Measurements from ENCODE around the gene ABLIM2. TPM values are rescaled to one million over a fixed set of nuclear protein-coding genes. Genes with fewer than 3 reads are reported as not detected.

The ABLIM2 gene
- total and polyA plus RNA-seq, 5 donors from 2014 or later: 0.88 to 2.0 (median 1.2) TPM

DNA sequence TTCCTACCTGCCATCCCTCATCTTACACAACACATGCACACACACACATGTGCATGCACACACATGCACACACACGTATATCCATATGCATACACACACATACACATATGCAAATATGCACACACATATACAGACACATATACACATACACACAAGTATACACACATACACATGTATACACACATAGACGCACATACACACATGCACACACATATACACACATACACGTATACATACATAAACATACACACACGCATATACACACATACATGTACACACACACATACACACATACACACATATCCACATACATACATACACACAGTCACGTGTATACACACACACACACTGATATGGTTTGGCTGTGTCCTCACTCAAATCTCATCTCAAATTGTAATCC is 182.0 kb downstream of the ABLIM2 start:
- Histone ChIP-seq H3K4me3 (ENCODE audit: low read depth, low read length) (no peak overlapping the region), H3K4me1 (ENCODE audit: control insufficient read depth, insufficient read depth, low read length, poor library complexity, severe bottlenecking) (peaks cover 8% of the 10 kb centered on the region), H3K27ac (ENCODE audit: insufficient read depth, low read length, poor library complexity, severe bottlenecking) (no peak overlapping the region), H3K27me3 (ENCODE audit: control insufficient read depth, insufficient read depth, low read length) (no peaks in the 10 kb centered on the region), H3K36me3 (ENCODE audit: control insufficient read depth, insufficient read depth, low read length) (no peaks in the 10 kb centered on the region), H3K9me3 (ENCODE audit: control insufficient read depth in 2 of 2, low read length in 2 of 2) (no peaks in the 10 kb centered on the region)
- DNase-seq (no peak), ATAC-seq (ENCODE audit: low read depth in 2 of 2) (no peak)
- Mint-ChIP-seq H3K4me1 (peaks cover 0 to 10% (median 3%) of the 10 kb centered on the region in 4 donors), H3K36me3 (peaks cover 8% of the 10 kb centered on the region), H3K27ac (no peak overlapping the region), H3K9me3 (peaks cover 0 to 1% (median 0%) of the 10 kb centered on the region in 7 donors), H3K4me3 (no peak overlapping the region), H3K27me3 (no peaks in the 10 kb centered on the region)

DNA sequence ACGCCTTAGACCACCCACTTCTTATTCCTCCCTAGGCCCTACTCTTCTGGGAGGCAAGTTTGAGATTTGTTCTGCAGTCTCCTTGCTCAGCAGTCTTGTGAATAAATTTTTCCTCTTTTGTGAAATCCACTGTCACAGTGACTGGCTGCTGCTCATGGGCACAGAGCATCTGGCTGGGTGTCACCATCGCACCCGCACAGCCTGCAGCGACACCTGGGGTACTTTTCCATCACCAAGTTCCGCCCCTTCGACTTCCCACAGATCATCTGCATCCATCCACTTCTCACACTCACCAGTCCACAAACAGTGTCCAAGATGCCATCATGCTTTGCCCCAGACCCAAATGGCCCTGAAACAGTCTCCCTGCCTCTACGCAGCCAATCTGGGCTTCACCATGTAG is 182.6 kb downstream of the ABLIM2 start:
- Mint-ChIP-seq H3K9me3 (peaks cover 0 to 1% (median 0%) of the 10 kb centered on the region in 7 donors), H3K27ac (no peak overlapping the region), H3K36me3 (peaks cover 4% of the 10 kb centered on the region), H3K27me3 (no peaks in the 10 kb centered on the region), H3K4me3 (no peak overlapping the region), H3K4me1 (peaks cover 0 to 17% (median 3%) of the 10 kb centered on the region in 4 donors)
- Histone ChIP-seq H3K36me3 (ENCODE audit: control insufficient read depth, insufficient read depth, low read length) (no peaks in the 10 kb centered on the region), H3K4me3 (ENCODE audit: low read depth, low read length) (no peak overlapping the region), H3K9me3 (ENCODE audit: control insufficient read depth in 2 of 2, low read length in 2 of 2) (no peaks in the 10 kb centered on the region), H3K4me1 (ENCODE audit: control insufficient read depth, insufficient read depth, low read length, poor library complexity, severe bottlenecking) (peaks cover 14% of the 10 kb centered on the region), H3K27ac (ENCODE audit: insufficient read depth, low read length, poor library complexity, severe bottlenecking) (no peak overlapping the region), H3K27me3 (ENCODE audit: control insufficient read depth, insufficient read depth, low read length) (no peaks in the 10 kb centered on the region)
- DNase-seq (no peak), ATAC-seq (ENCODE audit: low read depth in 2 of 2) (no peak)

DNA sequence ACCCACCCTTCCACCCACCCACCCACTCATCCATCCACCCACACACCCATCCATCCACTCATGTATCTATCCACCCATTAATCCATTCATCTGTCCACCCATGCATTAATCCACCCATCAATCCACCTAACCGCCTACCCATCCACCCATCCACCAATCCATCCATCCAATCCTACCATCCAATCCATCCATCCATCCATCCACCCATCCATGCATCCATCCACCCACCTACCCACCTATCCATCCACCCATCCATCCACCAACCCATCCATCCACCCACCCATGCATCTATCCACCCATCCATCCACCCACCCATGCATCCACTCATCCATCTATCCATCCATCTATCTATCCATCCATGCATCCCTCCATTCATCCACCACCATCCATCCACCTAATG is 184.2 kb downstream of the ABLIM2 start:
- no peak overlapping the region for H3K4me3 Mint-ChIP-seq
- Histone ChIP-seq H3K36me3 (ENCODE audit: control insufficient read depth, insufficient read depth, low read length) (no peaks in the 10 kb centered on the region), H3K9me3 (ENCODE audit: control insufficient read depth in 2 of 2, low read length in 2 of 2) (no peaks in the 10 kb centered on the region), H3K4me3 (ENCODE audit: low read depth, low read length) (no peak overlapping the region), H3K4me1 (ENCODE audit: control insufficient read depth, insufficient read depth, low read length, poor library complexity, severe bottlenecking) (peaks cover 30% of the 10 kb centered on the region), H3K27me3 (ENCODE audit: control insufficient read depth, insufficient read depth, low read length) (no peaks in the 10 kb centered on the region), H3K27ac (ENCODE audit: insufficient read depth, low read length, poor library complexity, severe bottlenecking) (no peak overlapping the region)
- peaks cover 0 to 1% (median 0%) of the 10 kb centered on the region in 7 donors for H3K9me3 Mint-ChIP-seq
- no peak for ATAC-seq (ENCODE audit: low read depth in 2 of 2)
- no peak for DNase-seq
- no peak overlapping the region for H3K27ac Mint-ChIP-seq
- peaks cover 6% of the 10 kb centered on the region for H3K36me3 Mint-ChIP-seq
- H3K27me3 Mint-ChIP-seq: no peaks in the 10 kb centered on the region
- H3K4me1 Mint-ChIP-seq: peaks cover 0 to 33% (median 12%) of the 10 kb centered on the region in 4 donors

DNA sequence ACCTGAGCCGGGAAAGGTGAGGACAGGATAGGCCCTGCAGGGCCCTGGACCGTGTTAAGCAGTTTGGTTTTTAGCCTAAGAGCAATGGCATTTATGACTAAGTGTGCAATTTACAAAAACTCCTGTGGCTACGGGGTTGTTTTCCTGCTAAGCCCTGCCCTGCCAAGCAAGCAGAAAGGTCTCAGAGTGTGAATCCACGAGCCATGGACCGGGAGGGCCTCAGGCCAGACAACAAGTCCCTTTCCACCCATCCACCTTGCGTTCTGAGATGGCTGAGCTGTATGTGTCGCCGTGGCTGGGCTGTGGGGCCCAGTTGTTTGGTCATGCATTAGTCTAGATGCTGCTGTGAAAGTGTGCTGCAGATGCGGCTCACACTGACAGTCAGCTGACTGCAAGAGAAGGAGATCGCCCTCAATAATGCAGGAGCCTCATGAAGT is 185.1 kb downstream of the ABLIM2 start:
- Histone ChIP-seq H3K4me1 (ENCODE audit: control insufficient read depth, insufficient read depth, low read length, poor library complexity, severe bottlenecking) (peaks cover 34% of the 10 kb centered on the region), H3K4me3 (ENCODE audit: low read depth, low read length) (no peak overlapping the region), H3K9me3 (ENCODE audit: control insufficient read depth in 2 of 2, low read length in 2 of 2) (no peaks in the 10 kb centered on the region), H3K27ac (ENCODE audit: insufficient read depth, low read length, poor library complexity, severe bottlenecking) (no peak overlapping the region), H3K36me3 (ENCODE audit: control insufficient read depth, insufficient read depth, low read length) (no peaks in the 10 kb centered on the region), H3K27me3 (ENCODE audit: control insufficient read depth, insufficient read depth, low read length) (no peaks in the 10 kb centered on the region)
- Mint-ChIP-seq H3K9me3 (peaks cover 0 to 1% (median 0%) of the 10 kb centered on the region in 7 donors), H3K36me3 (peaks cover 6% of the 10 kb centered on the region), H3K4me1 (peaks cover 0 to 37% (median 13%) of the 10 kb centered on the region in 4 donors), H3K27me3 (no peaks in the 10 kb centered on the region), H3K27ac (peak overlapping the region in 2 of 3 donors; percentile 46 to 78), H3K4me3 (no peak overlapping the region)
- no peak for ATAC-seq (ENCODE audit: low read depth in 2 of 2)
- no peak for DNase-seq

DNA sequence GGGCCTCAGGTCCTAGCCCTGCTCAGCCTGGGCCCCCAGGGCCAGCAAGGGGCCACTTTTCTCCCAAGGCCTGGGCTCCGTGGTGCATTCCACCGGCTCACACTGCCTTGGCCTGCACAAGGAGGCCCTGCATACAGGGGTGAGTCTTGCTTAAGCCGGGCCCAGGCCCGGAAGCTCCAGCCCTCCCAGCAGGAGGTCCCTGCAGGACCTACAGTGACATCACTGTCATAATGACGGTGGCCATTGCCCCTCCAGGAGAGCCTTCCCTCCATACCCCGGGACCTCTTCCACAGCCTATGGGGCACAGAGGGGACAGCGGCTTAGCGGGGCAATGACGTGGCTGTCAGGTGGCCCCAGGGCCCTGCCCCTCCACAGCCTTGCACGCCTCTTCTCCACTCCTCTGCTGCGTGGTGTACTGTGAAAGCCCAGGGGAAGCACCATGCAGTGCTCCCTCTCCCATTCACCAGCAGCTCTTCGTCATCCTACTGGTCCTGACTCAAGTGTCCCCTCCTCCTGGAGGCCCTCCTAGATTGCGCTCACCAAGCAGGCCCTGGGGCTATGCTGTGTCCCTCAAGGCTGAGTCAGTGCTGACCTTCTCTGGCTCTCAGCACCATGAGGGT is 186.6 kb downstream of the ABLIM2 start:
- peaks cover 0 to 43% (median 13%) of the 10 kb centered on the region in 4 donors for H3K4me1 Mint-ChIP-seq
- Histone ChIP-seq H3K4me3 (ENCODE audit: low read depth, low read length) (no peak overlapping the region), H3K27ac (ENCODE audit: insufficient read depth, low read length, poor library complexity, severe bottlenecking) (no peak overlapping the region)

DNA sequence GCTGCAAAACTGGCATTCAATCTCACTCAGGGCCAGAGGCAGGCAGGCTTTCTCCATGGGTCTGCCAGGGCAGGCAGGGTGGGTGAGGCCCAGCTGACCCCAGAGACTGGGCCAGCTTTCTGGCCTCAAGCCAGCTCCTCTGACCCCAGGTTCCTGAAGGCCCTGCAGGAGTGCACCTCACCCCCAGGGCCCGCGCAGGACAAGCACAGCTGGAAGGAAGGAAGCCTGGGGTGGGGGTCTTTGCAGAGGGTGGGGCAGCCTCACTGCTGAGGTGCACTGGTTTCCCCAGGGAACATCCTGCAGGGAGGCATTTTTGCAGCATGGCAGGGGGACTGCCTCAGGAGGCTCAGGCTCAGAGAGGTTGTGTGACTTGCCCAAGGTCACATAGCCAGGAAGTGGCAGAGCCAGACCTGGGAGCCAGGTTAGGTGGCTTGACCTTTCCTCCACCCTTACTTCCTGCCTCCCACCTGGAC is 187.4 kb downstream of the ABLIM2 start:
- H3K4me1 Mint-ChIP-seq: peaks cover 0 to 43% (median 13%) of the 10 kb centered on the region in 4 donors
- Histone ChIP-seq H3K27me3 (ENCODE audit: control insufficient read depth, insufficient read depth, low read length) (no peaks in the 10 kb centered on the region), H3K9me3 (ENCODE audit: control insufficient read depth in 2 of 2, low read length in 2 of 2) (no peaks in the 10 kb centered on the region), H3K4me1 (ENCODE audit: control insufficient read depth, insufficient read depth, low read length, poor library complexity, severe bottlenecking) (peaks cover 34% of the 10 kb centered on the region), H3K27ac (ENCODE audit: insufficient read depth, low read length, poor library complexity, severe bottlenecking) (peak overlapping the region; percentile 64), H3K4me3 (ENCODE audit: low read depth, low read length) (peak overlapping the region; percentile 45), H3K36me3 (ENCODE audit: control insufficient read depth, insufficient read depth, low read length) (no peaks in the 10 kb centered on the region)
- DNase-seq: no peak
- peak overlapping the region; percentile 95 to 99 (median 98) for H3K27ac Mint-ChIP-seq
- H3K4me3 Mint-ChIP-seq: peak overlapping the region in 3 of 4 donors; percentile 89 to 96 (median 91)
- H3K36me3 Mint-ChIP-seq: peaks cover 6% of the 10 kb centered on the region
- ATAC-seq (ENCODE audit: low read depth in 2 of 2): no peak
- H3K9me3 Mint-ChIP-seq: peaks cover 0 to 1% (median 0%) of the 10 kb centered on the region in 7 donors
- no peaks in the 10 kb centered on the region for H3K27me3 Mint-ChIP-seq

More for the DNA sequence above, 186.6 kb downstream of the ABLIM2 start:
- Mint-ChIP-seq H3K27me3 (no peaks in the 10 kb centered on the region), H3K27ac (peak overlapping the region in 2 of 3 donors; percentile 78 to 93), H3K4me3 (peak overlapping the region; percentile 28 to 76 (median 62)), H3K9me3 (peaks cover 0 to 1% (median 0%) of the 10 kb centered on the region in 7 donors), H3K36me3 (peaks cover 6% of the 10 kb centered on the region)
- no peaks in the 10 kb centered on the region for H3K36me3 ChIP-seq (ENCODE audit: control insufficient read depth, insufficient read depth, low read length)
- no peak for DNase-seq
- peaks cover 34% of the 10 kb centered on the region for H3K4me1 ChIP-seq (ENCODE audit: control insufficient read depth, insufficient read depth, low read length, poor library complexity, severe bottlenecking)
- no peaks in the 10 kb centered on the region for H3K9me3 ChIP-seq (ENCODE audit: control insufficient read depth in 2 of 2, low read length in 2 of 2)
- ATAC-seq (ENCODE audit: low read depth in 2 of 2): no peak
- no peaks in the 10 kb centered on the region for H3K27me3 ChIP-seq (ENCODE audit: control insufficient read depth, insufficient read depth, low read length)

DNA sequence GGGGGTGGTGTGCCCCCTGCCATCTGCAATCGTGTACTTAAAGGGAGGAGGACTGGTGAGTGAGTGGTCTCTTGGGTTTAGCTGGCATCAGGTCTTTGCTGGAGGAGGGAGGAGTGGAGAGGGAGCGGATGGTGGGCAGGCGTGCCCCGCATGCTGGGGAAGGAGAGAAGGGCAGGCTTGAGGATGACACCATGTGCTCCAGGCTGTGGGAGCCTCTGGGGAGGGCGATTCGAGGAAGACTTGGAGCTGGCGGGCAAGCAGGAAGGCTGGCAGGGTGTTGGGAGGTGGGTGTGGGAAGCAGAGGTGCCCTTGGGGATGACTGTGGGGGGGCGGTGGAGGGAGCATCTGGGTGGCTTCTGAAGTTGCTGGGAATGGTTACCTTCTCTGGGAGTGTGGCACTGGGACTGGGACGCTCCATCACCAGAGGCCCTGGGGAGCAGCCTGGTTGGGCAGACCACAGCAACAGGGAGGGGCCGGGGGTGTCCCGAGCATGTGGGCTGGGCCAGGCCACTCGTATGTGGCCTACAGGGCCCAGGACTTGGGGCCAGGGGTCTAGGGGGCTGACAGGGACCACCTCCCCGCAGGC is 188.2 kb downstream of the ABLIM2 start:
- Histone ChIP-seq H3K4me3 (ENCODE audit: low read depth, low read length) (peak overlapping the region; percentile 45), H3K27me3 (ENCODE audit: control insufficient read depth, insufficient read depth, low read length) (no peaks in the 10 kb centered on the region), H3K4me1 (ENCODE audit: control insufficient read depth, insufficient read depth, low read length, poor library complexity, severe bottlenecking) (peaks cover 34% of the 10 kb centered on the region), H3K27ac (ENCODE audit: insufficient read depth, low read length, poor library complexity, severe bottlenecking) (peak overlapping the region; percentile 64), H3K36me3 (ENCODE audit: control insufficient read depth, insufficient read depth, low read length) (no peaks in the 10 kb centered on the region), H3K9me3 (ENCODE audit: control insufficient read depth in 2 of 2, low read length in 2 of 2) (no peaks in the 10 kb centered on the region)
- ATAC-seq (ENCODE audit: low read depth in 2 of 2) (peak in 1 of 2 donors; percentile 15), DNase-seq (no peak)
- Mint-ChIP-seq H3K4me1 (peaks cover 6 to 43% (median 13%) of the 10 kb centered on the region in 4 donors), H3K27ac (peak overlapping the region; percentile 95 to 99 (median 98)), H3K4me3 (peak overlapping the region; percentile 74 to 96 (median 90)), H3K27me3 (peaks cover 1% of the 10 kb centered on the region), H3K9me3 (peaks cover 0 to 1% (median 0%) of the 10 kb centered on the region in 7 donors), H3K36me3 (peaks cover 5% of the 10 kb centered on the region)

Data from CD4-positive, CD25-positive, alpha-beta regulatory T cell (primary cell).